HG03135 (cell line): ENCODE data around the gene IQSEC3.
"Not testable (repeated sequence)": the region's sequence is repeated elsewhere in the genome, so short reads cannot be mapped to it uniquely, and the experiment has no call there.

Source experiments
- ATAC-seq: cut with Tn5 transposase; IDR thresholded peaks from one replicate; pipeline ENCODE4 v1.9.1; 2021; ENCODE audit warnings: mild to moderate bottlenecking, moderate library complexity; ENCODE audit not compliant: unreplicated experiment

Gene IQSEC3

GRCh38 chr12:66428-66781 lies at the start of gene IQSEC3:
Gene IQSEC3, plus strand, starts transcription at chr12:66767. Its CDS starts 116 bp downstream, at chr12:66883.
- ATAC-seq, result not testable (repeated sequence)

GRCh38 chr12:17370-18340 lies 48.9 kb upstream of the IQSEC3 start:
- not testable (repeated sequence) for ATAC-seq

- not testable (repeated sequence) for ATAC-seq
Observed at GRCh38 chr12:18821-19567, 47.6 kb upstream of the IQSEC3 start.

- not testable (repeated sequence) for ATAC-seq
Observed at GRCh38 chr12:19906-20305, 46.7 kb upstream of the IQSEC3 start.

GRCh38 chr12:20757-21156 lies 45.8 kb upstream of the IQSEC3 start:
- ATAC-seq, result no peak

- peak; percentile 62 for ATAC-seq
Observed at GRCh38 chr12:21301-22189, 45.0 kb upstream of the IQSEC3 start.

- ATAC-seq, result no peak
Observed at GRCh38 chr12:22190-22529, 44.4 kb upstream of the IQSEC3 start.

GRCh38 chr12:22530-23201 lies 43.9 kb upstream of the IQSEC3 start:
- ATAC-seq, result no peak

- not testable (repeated sequence) for ATAC-seq
Observed at GRCh38 chr12:27904-28303, 38.7 kb upstream of the IQSEC3 start.

GRCh38 chr12:38775-39174 lies 27.8 kb upstream of the IQSEC3 start:
- not testable (repeated sequence) for ATAC-seq

GRCh38 chr12:39555-40265 lies 26.9 kb upstream of the IQSEC3 start:
- ATAC-seq, result not testable (repeated sequence)

GRCh38 chr12:44352-44751 lies 22.2 kb upstream of the IQSEC3 start:
- ATAC-seq, result not testable (repeated sequence)

GRCh38 chr12:45235-45990 lies 21.2 kb upstream of the IQSEC3 start:
- not testable (repeated sequence) for ATAC-seq

- ATAC-seq, result not testable (repeated sequence)
Observed at GRCh38 chr12:45991-46358, 20.6 kb upstream of the IQSEC3 start.

GRCh38 chr12:46542-46941 lies 20.0 kb upstream of the IQSEC3 start:
- ATAC-seq, result not testable (repeated sequence)

GRCh38 chr12:47699-48226 lies 18.8 kb upstream of the IQSEC3 start:
- not testable (repeated sequence) for ATAC-seq

- not testable (repeated sequence) for ATAC-seq
Observed at GRCh38 chr12:49149-49548, 17.4 kb upstream of the IQSEC3 start.

GRCh38 chr12:51087-51486 lies 15.5 kb upstream of the IQSEC3 start:
- not testable (repeated sequence) for ATAC-seq

GRCh38 chr12:51962-52361 lies 14.6 kb upstream of the IQSEC3 start:
- not testable (repeated sequence) for ATAC-seq
